NCI-H2227 treated with DMSO at 0.1 percent for 48 hours (cell line): ENCODE measurements around the gene PDRG1.

Source experiments
- DNase-seq: peaks from one replicate; lab custom pipeline; 2025; lab: John Stamatoyannopoulos, UW

PDRG1 gene

DNA sequence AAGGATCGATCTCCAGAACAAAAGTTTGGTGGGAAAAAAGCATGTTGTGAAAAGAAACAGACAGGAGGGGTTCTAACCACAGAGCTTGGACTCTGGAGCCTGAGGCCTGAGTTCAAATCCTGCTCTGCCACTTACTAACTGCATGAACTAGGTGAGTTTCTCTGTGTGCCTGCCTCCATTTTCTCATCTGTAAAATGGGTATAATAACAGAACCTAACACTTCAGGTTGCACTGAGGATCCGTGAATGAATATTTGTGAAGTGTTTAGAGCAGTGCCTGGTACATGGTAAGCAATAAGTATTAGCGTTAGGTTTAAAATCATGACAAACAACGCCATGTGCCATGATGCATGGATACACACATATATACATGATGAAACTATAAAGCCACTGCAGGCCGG lies 44.8 kb downstream of the PDRG1 start:
- no peak for DNase-seq

DNA sequence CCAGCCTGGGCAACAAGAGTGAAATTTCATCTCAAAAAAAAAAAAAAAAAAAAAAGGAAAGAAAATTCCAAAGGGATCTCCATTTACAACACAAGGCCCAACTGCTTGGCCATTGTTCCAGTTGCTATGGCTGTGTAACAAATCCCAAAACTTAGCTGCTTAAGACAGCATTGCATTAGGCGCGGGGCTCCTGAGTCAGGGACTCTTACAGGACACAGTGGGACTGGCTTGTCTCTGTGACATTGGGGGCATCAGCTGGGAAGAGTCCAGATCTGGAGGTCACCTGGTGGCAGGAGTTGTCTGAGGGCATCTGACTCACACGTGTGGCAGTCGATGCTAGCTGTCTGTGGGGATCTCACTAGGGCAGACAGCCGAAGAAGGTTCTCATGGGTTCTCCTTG lies 45.8 kb downstream of the PDRG1 start:
- no peak for DNase-seq

DNA sequence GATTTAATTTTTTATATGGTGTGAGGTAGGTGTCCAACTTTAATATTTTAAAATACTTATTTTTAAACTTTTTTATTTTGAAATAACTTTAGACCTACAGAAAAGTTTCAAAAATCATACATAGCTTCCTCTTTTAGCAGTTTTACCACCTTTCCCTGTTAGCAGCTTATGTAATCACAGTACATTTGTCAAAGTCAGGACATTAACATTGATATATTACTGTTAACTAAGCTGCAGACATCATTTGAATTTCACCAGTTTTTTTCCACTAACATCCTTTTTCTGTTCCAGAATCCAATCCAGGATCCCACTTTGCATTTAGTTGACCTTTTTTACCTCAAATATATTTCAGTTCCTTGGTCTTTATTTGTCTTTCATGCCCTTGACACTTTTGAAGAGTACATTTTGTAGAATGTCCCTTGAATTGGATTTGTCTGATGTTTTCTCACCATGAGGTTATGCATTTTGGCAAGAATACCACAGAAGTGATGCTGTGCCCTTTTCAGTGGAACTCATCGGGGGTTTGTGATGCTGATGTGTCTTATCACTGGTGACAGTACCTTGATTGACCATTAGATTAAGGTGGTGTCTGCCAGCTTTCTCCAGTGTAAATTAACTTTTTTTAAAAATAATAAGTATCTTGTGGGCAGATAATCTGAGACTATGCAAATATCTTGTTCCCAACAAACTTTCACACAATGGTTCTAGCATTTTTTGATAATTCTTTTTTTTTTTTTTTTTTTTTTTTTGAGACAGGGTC lies 48.0 kb downstream of the PDRG1 start:
- no peak for DNase-seq

DNA sequence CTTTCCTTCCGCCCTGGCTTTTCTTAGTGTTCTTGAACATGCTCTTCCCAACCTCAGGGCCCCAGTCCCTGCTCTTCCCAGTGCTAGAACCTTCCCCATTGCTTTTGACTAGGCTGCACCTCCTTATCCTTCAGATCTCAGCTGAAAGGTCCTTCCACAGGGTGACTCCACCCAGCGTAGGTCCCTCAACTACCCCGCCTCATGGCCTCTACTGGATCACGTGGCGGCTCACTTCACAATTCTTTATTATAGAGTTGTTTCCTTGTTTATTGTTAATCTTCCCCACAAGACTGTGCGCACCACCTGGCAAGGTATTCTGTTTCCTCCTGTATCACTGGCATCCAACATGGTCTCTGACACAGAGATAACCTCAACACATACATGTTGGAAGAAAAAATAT lies 50.2 kb downstream of the PDRG1 start:
- DNase-seq = no peak

DNA sequence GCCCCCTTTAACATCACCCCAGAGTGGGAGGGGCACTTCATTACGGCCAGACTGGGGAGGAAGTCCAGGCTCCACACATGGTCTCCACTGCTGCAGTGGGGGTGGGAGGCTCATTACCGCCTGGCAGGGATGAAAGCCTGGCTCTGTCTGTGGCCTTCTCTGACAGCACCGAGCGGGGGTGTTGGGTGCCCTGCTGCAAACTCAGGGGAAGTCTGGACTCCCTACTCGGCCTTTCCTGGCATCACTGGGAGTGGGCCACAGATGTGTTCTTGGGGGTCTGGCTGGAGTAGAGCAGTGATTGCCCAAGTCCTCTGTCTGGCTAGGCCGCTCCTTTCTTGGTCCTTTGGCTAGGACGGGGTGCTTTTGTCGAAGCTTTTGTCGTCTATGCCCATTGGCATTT lies 54.3 kb downstream of the PDRG1 start:
- no peak for DNase-seq

DNA sequence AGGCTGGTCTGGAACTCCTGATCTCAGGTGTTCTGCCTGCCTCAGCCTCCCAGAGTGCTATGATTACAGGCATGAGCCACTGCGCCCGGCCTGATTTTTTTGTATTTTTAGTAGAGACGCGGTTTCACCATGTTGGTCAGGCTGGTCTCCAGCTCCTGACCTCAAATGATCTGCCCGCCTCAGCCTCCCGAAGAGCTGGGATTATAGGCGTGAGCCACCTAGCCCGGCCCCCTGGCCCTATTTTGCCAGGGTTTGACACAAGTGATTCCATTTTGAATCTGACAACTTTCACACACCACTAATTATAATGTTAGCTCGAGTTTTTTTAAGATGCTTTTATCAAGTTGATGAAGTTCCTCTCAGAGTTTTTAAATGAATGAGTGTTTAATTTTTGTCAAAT lies 55.8 kb downstream of the PDRG1 start:
- DNase-seq = no peak

DNA sequence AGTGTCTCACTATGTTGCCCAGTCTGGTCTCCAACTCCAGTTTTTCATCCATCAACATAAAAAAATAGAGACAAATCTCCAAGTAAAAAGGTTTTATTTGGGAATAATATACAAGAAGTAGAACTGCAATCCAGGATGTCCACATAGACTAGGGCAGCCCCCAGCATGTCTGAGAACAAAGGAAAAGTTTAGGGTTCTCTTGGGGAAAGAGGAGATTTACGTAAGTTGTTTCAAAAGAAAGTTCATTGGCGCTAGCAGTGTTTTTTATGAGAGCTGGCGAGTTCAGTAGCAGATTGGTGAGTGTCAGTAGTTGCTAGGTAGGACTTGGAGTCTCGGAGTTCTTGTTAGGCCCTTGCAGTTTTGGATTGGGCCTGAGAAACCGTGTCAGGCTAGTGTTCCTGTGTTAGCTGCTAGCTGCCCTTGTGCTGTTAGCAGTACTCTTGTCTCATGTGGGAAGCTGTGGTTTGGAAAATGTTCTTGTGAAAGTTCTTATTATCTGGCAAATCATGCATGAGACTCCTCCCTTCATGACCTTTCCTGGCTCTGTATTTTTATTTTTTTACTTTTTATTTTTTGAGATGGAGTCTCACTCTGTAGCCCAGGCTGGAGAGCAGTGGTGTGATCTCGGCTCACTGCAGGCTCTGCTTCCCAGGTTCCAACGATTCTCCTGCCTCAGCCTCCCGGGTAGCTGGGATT lies 56.7 kb downstream of the PDRG1 start:
- no peak for DNase-seq
